Tibial nerve (tissue), 4 donors: ENCODE measurements around the gene SPATA24. TPM values are rescaled to one million over a fixed set of nuclear protein-coding genes. Genes with fewer than 3 reads are reported as not detected.
A peak's percentile ranks its signal among the peaks of the same experiment; 100 is the strongest.
"Not testable (repeated sequence)": the region's sequence is repeated elsewhere in the genome, so short reads cannot be mapped to it uniquely, and the experiment has no call there.

Experiments
- DNase-seq, 2 donors: peaks; one replicate each; pipeline ENCODE4 v3.0.0-alpha.2; 2019; ENCODE audit warnings: low spot score in 2 of 2
- H3K27ac ChIP-seq, 4 donors: fragments of 200-600 bp; sonication (generic) in 3 of 4; one replicate each; pipeline ENCODE4 v1.5.1; 2017 to 2019; ENCODE audit warnings: mild to moderate bottlenecking in 1 of 4
- H3K27me3 ChIP-seq, 2 donors: fragments of 200-600 bp; sonication (generic) in 1 of 2; one replicate each; pipeline versions ENCODE4 v1.5.1 to v1.6.0; 2017 to 2019
- H3K36me3 ChIP-seq, 3 donors: fragments of 200-600 bp; sonication (generic); one replicate each; pipeline ENCODE4 v1.5.1; 2018 to 2019
- H3K4me1 ChIP-seq, 4 donors: fragments of 200-600 bp; sonication (generic) in 3 of 4; one replicate each; pipeline ENCODE4 v1.5.1; 2017 to 2019
- H3K4me3 ChIP-seq, 4 donors: fragments of 200-600 bp; sonication (generic) in 3 of 4; one replicate each; pipeline ENCODE4 v1.5.1; 2017 to 2019; ENCODE audit warnings: mild to moderate bottlenecking in 1 of 4, moderate library complexity in 1 of 4
- H3K9me3 ChIP-seq, 4 donors: fragments of 200-600 bp; sonication (generic) in 3 of 4; one replicate each; pipeline ENCODE4 v1.5.1; 2017 to 2019
- CTCF ChIP-seq, 5 experiments: fragments of 200-600 bp in 3 of 5; fragments of 450-650 bp in 2 of 5; sonication (generic) in 3 of 5; IDR thresholded peaks; one replicate each; pipeline ENCODE4 v1.5.1; 2016 to 2019; ENCODE audit warnings: antibody characterized with exemption in 5 of 5, mild to moderate bottlenecking in 3 of 5, moderate library complexity in 2 of 5
- EP300 ChIP-seq, 2 donors: sonication (generic); formaldehyde crosslinking; IDR thresholded peaks; one replicate each; pipeline ENCODE4 v1.6.1; 2017; ENCODE audit warnings: antibody characterized with exemption in 2 of 2, mild to moderate bottlenecking in 1 of 2
- POLR2A ChIP-seq, 2 donors: fragments of 450-650 bp; IDR thresholded peaks; one replicate each; pipeline ENCODE4 v1.6.1; 2017; ENCODE audit warnings: antibody characterized with exemption in 2 of 2, mild to moderate bottlenecking in 2 of 2, moderate library complexity in 2 of 2
- WGBS, 2 donors: methylation state at CpG; one replicate each; pipeline ENCODE4 v1.1.5; 2018; 5-methylcytosine and 5-hydroxymethylcytosine counted together
- total RNA-seq, 4 donors: library from RNA; depleted of rRNA; stranded (reverse); fragments of >200 nt; gene quantifications; one replicate each; pipeline ENCODE4 v1.1.0, GENCODE V29; 2016

Gene SPATA24
- total RNA-seq, 4 donors from 2014 or later, result 1.9 to 7.2 TPM; not detected in 2

GRCh38 chr5:139445325-139446170 is 41.7 kb upstream of the SPATA24 start:
- Histone ChIP-seq H3K27ac (no peak overlapping the region), H3K4me1 (no peaks in the 10 kb centered on the region), H3K36me3 (no peaks in the 10 kb centered on the region), H3K27me3 (no peaks in the 10 kb centered on the region), H3K9me3 (no peaks in the 10 kb centered on the region), H3K4me3 (no peak overlapping the region)
- no peak for TF ChIP-seq CTCF (IDR thresholded peaks at IDR 0.05)
- no peak for TF ChIP-seq POLR2A (IDR thresholded peaks at IDR 0.05)
- TF ChIP-seq EP300 (IDR thresholded peaks at IDR 0.05), result no peak
- WGBS, 2 donors, result 50 to 54% methylated on average over 7 of the region's 7 CpGs
- no peak for DNase-seq

- Histone ChIP-seq H3K4me3 (no peak overlapping the region), H3K9me3 (no peaks in the 10 kb centered on the region), H3K36me3 (no peaks in the 10 kb centered on the region), H3K4me1 (peaks cover 0 to 7% (median 5%) of the 10 kb centered on the region in 4 donors), H3K27me3 (no peaks in the 10 kb centered on the region), H3K27ac (no peak overlapping the region)
- TF ChIP-seq EP300 (IDR thresholded peaks at IDR 0.05) (no peak), CTCF (IDR thresholded peaks at IDR 0.05) (no peak), POLR2A (IDR thresholded peaks at IDR 0.05) (no peak)
- 63 to 74% methylated on average over 4 of the region's 4 CpGs for WGBS, 2 donors
- no peak for DNase-seq
Observed at GRCh38 chr5:139443831-139444453, 40.1 kb upstream of the SPATA24 start.

- H3K4me1 ChIP-seq, result peaks cover 0 to 14% (median 8%) of the 10 kb centered on the region in 4 donors
- not testable (repeated sequence) for DNase-seq, H3K27ac ChIP-seq, H3K4me3 ChIP-seq, H3K9me3 ChIP-seq, H3K27me3 ChIP-seq
- WGBS, 2 donors, result 93 to 97% methylated on average over 17 of the region's 17 CpGs
- peaks cover 0 to 13% (median 0%) of the 10 kb centered on the region in 3 donors for H3K36me3 ChIP-seq
Observed at GRCh38 chr5:139440416-139440815, 36.5 kb upstream of the SPATA24 start.

- Histone ChIP-seq H3K4me3 (peak within 1 kb of the TSS; percentile 53 to 96 (median 66)), H3K4me1 (peaks cover 0 to 14% (median 8%) of the 10 kb centered on the region in 4 donors), H3K27me3 (no peaks in the 10 kb centered on the region), H3K9me3 (no peaks in the 10 kb centered on the region), H3K36me3 (peaks cover 0 to 23% (median 0%) of the 10 kb centered on the region in 3 donors), H3K27ac (peak within 1 kb of the TSS; percentile 92 to 99 (median 96))
- 4 to 6% methylated on average over 34 to 35 of the region's 49 CpGs for WGBS, 2 donors
- peak; percentile 84 to 94 for DNase-seq
- TF ChIP-seq EP300 (IDR thresholded peaks at IDR 0.05) (peak; percentile 86 to 92), POLR2A (IDR thresholded peaks at IDR 0.05) (peak; percentile 2 to 60), CTCF (IDR thresholded peaks at IDR 0.05) (peak in 1 of 5 experiments; percentile 29)
Observed at GRCh38 chr5:139439013-139439903, 35.4 kb upstream of the SPATA24 start, which contains the start of gene DNAJC18. Gene DNAJC18 (minus strand): TSS chr5:139439525. CDS start chr5:139439445, 80 bp downstream.

GRCh38 chr5:139438707-139439012 is 34.8 kb upstream of the SPATA24 start:
- Histone ChIP-seq H3K27ac (peak overlapping the region; percentile 92 to 99 (median 96)), H3K4me3 (peak overlapping the region; percentile 53 to 96 (median 66)), H3K9me3 (no peaks in the 10 kb centered on the region), H3K4me1 (peaks cover 0 to 14% (median 8%) of the 10 kb centered on the region in 4 donors), H3K36me3 (peaks cover 0 to 29% (median 0%) of the 10 kb centered on the region in 3 donors), H3K27me3 (no peaks in the 10 kb centered on the region)
- WGBS, 2 donors, result 18 to 21% methylated on average over 8 of the region's 8 CpGs
- no peak for TF ChIP-seq CTCF (IDR thresholded peaks at IDR 0.05)
- no peak for DNase-seq
